Femur (tissue), 1 donor: ENCODE data around the gene WDR48.

ENCODE experiments used
- DNase-seq: peaks from one replicate; pipeline ENCODE4 v3.0.0-alpha.2; 2017

The WDR48 gene

GRCh38 chr3:39102504-39103323 is 50.9 kb downstream of the WDR48 start:
- no peak for DNase-seq

- no peak for DNase-seq
Measured at GRCh38 chr3:39103324-39103693, 51.5 kb downstream of the WDR48 start.

GRCh38 chr3:39103791-39104552 is 52.2 kb downstream of the WDR48 start:
- no peak for DNase-seq

GRCh38 chr3:39104961-39105686 is 53.3 kb downstream of the WDR48 start:
- DNase-seq = no peak

GRCh38 chr3:39105687-39106063 is 53.9 kb downstream of the WDR48 start:
- no peak for DNase-seq

GRCh38 chr3:39106281-39106811 is 54.5 kb downstream of the WDR48 start:
- no peak for DNase-seq

GRCh38 chr3:39106851-39107387 is 55.1 kb downstream of the WDR48 start:
- peak; percentile 68 for DNase-seq

- peak; percentile 94 for DNase-seq
Measured at GRCh38 chr3:39107388-39108199, 55.8 kb downstream of the WDR48 start, which contains the start of the genes GORASP1 and TTC21A. TSS of gene GORASP1 (minus strand) at chr3:39107627. CDS start at chr3:39107541, 86 bp downstream. TSS of gene TTC21A (plus strand) at chr3:39107680. CDS start at chr3:39107838, 158 bp downstream.

GRCh38 chr3:39108200-39108710 is 56.4 kb downstream of the WDR48 start:
- no peak for DNase-seq

- DNase-seq = no peak
Measured at GRCh38 chr3:39109086-39109485, 57.3 kb downstream of the WDR48 start.

GRCh38 chr3:39110041-39110639 is 58.3 kb downstream of the WDR48 start:
- DNase-seq = no peak

- DNase-seq = no peak
Measured at GRCh38 chr3:39112113-39112512, 60.3 kb downstream of the WDR48 start.

- DNase-seq = no peak
Measured at GRCh38 chr3:39112535-39112934, 60.7 kb downstream of the WDR48 start.

GRCh38 chr3:39113291-39113690 is 61.5 kb downstream of the WDR48 start:
- no peak for DNase-seq

GRCh38 chr3:39114456-39114855 is 62.6 kb downstream of the WDR48 start:
- DNase-seq = no peak

- no peak for DNase-seq
Measured at GRCh38 chr3:39115870-39116269, 64.1 kb downstream of the WDR48 start.

- DNase-seq = no peak
Measured at GRCh38 chr3:39118079-39118478, 66.3 kb downstream of the WDR48 start.

- DNase-seq = no peak
Measured at GRCh38 chr3:39118931-39119660, 67.3 kb downstream of the WDR48 start.

- DNase-seq = no peak
Measured at GRCh38 chr3:39121621-39122020, 69.8 kb downstream of the WDR48 start.

- DNase-seq = no peak
Measured at GRCh38 chr3:39122813-39123212, 71.0 kb downstream of the WDR48 start.
